Immature natural killer cell (primary cell): ENCODE measurements around the gene GPAT3. TPM values are rescaled to one million over a fixed set of nuclear protein-coding genes. Genes with fewer than 3 reads are reported as not detected.

Experiments used
- DNase-seq, 3 donors: peaks; one replicate each; pipeline ENCODE4 v3.0.0; 2022; ENCODE audit warnings: mixed read lengths in 1 of 3
- H3K27ac Mint-ChIP-seq, 6 donors: one replicate each; pipeline ENCODE4 v1.8.0; 2020; ENCODE audit warnings: mixed read lengths in 6 of 6, mild to moderate bottlenecking in 5 of 6, inconsistent platforms in 4 of 6, moderate library complexity in 3 of 6
- H3K27me3 Mint-ChIP-seq, 3 donors: one replicate each; pipeline ENCODE4 v1.8.0; 2020 to 2021; ENCODE audit warnings: low read depth in 3 of 3, mild to moderate bottlenecking in 3 of 3, mixed read lengths in 3 of 3, moderate library complexity in 3 of 3, inconsistent platforms in 1 of 3
- H3K36me3 Mint-ChIP-seq, 3 donors: one replicate each; pipeline ENCODE4 v1.8.0; 2020; ENCODE audit warnings: mixed read lengths in 3 of 3, inconsistent platforms in 2 of 3, mild to moderate bottlenecking in 2 of 3
- H3K4me1 Mint-ChIP-seq, 2 donors: one replicate each; pipeline ENCODE4 v1.8.0; 2020; ENCODE audit warnings: inconsistent platforms in 2 of 2, mild to moderate bottlenecking in 2 of 2, mixed read lengths in 2 of 2, moderate library complexity in 1 of 2
- H3K4me3 Mint-ChIP-seq, 5 donors: one replicate each; pipeline ENCODE4 v1.8.0; 2020; ENCODE audit warnings: mild to moderate bottlenecking in 5 of 5, mixed read lengths in 5 of 5, inconsistent platforms in 3 of 5, moderate library complexity in 3 of 5
- H3K9me3 Mint-ChIP-seq, 6 donors: one replicate each; pipeline ENCODE4 v1.8.0; 2020; ENCODE audit warnings: mild to moderate bottlenecking in 6 of 6, mixed read lengths in 6 of 6, inconsistent platforms in 4 of 6, moderate library complexity in 3 of 6
- polyA plus RNA-seq, 3 donors: library from polyadenylated mRNA; unstranded; fragments of 300-500 nt; fragmentation: Illumina TruSeq; gene quantifications; one replicate each; pipeline ENCODE4 v1.2.3, GENCODE V29; 2021

GPAT3 gene
- polyA plus RNA-seq, 3 donors from 2014 or later = 0.56 to 2.1 TPM; not detected in 1

DNA sequence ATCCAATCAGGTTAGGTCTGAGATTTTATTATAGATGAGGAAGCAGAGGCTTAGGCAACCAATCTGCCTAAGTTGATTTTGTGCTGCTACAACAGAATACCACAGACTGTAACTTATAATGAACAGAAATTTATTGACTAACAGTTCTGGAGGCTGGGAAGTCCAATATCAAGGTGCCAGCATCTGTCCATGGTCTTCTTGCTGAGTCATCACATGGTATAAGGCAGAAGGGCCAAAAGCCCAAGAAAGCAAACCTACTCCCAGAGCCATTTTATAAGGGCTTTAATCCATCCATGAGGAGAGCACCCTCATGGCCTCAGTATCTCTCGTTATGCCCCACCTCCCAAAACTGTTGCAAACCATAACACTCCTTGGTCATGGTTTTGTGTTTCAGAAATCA, 55.8 kb downstream of the GPAT3 start:
- no peak overlapping the region for H3K27ac Mint-ChIP-seq
- H3K36me3 Mint-ChIP-seq = peaks cover 0 to 3% (median 0%) of the 10 kb centered on the region in 3 donors
- H3K4me1 Mint-ChIP-seq = no peaks in the 10 kb centered on the region
- H3K9me3 Mint-ChIP-seq = no peaks in the 10 kb centered on the region
- peaks cover 0 to 4% (median 0%) of the 10 kb centered on the region in 3 donors for H3K27me3 Mint-ChIP-seq
- no peak overlapping the region for H3K4me3 Mint-ChIP-seq
- DNase-seq = no peak

DNA sequence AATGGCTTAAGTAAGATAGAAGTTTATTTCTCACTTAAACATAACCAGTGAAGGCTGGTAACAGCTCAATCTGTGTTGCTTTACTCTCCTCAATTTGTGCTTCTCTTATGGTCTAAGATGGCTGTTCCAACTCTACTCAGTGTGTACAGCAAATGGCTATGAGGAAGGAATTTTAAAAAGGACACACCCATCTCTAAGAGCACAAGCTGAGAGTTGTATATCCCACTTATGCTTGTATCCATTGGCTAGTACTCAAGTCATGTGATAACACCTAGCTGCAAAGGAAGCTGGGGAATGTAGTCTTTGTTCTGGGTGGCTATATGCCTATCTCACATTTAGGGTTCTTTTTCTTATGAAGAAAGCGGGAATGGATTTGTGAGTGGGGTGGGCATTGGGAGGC, 63.3 kb downstream of the GPAT3 start:
- no peak for DNase-seq
- Mint-ChIP-seq H3K4me3 (no peak overlapping the region), H3K9me3 (no peaks in the 10 kb centered on the region), H3K36me3 (peaks cover 0 to 3% (median 0%) of the 10 kb centered on the region in 3 donors), H3K27me3 (peaks cover 0 to 6% (median 2%) of the 10 kb centered on the region in 3 donors), H3K27ac (no peak overlapping the region), H3K4me1 (no peaks in the 10 kb centered on the region)

DNA sequence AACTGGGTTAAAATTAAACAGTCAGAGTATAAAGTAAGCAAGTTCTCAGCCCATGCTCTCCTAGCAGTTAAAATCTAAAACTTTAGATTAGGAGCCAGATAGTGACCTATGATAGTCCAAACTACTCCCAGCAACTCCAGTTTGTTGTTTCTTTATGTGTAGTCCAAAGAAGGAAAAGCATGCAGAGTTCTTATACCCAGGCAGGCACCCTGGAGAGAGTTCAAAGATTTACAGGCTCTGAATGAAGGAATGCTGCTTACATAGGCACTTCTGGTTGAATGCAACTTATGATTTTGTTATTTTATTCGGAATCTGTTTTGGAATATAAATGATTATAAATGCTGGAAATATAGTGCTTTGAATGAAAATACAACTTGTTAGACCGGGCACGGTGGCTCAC, 67.2 kb downstream of the GPAT3 start:
- Mint-ChIP-seq H3K4me3 (no peak overlapping the region), H3K27ac (no peak overlapping the region)

DNA sequence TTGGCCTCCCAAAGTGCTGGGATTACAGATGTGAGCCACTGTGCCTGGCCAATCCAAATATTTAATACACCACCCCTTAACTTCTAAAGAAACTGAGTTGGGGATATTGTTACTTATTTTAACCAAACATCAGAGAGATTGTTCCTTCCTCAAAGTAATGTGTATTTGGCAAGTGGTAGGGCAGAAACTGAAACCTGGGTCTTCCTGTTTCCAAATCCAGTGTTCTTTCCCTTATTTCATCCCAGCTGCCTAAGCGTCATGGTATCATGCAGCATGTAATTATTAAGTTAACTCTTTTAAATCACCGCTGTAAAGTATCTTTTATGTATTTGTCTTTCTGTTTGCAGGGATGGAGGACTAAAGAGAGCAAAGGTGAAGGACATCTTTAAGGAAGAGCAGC, 68.4 kb downstream of the GPAT3 start:
- no peaks in the 10 kb centered on the region for H3K36me3 Mint-ChIP-seq
- no peaks in the 10 kb centered on the region for H3K9me3 Mint-ChIP-seq
- H3K27me3 Mint-ChIP-seq = peaks cover 0 to 10% (median 1%) of the 10 kb centered on the region in 3 donors
- H3K4me1 Mint-ChIP-seq = no peaks in the 10 kb centered on the region
- H3K4me3 Mint-ChIP-seq = no peak overlapping the region
- DNase-seq = no peak
- no peak overlapping the region for H3K27ac Mint-ChIP-seq

More for the DNA sequence above, 67.2 kb downstream of the GPAT3 start:
- Mint-ChIP-seq H3K36me3 (no peaks in the 10 kb centered on the region), H3K9me3 (no peaks in the 10 kb centered on the region), H3K27me3 (peaks cover 0 to 10% (median 1%) of the 10 kb centered on the region in 3 donors), H3K4me1 (no peaks in the 10 kb centered on the region)
- DNase-seq = no peak

DNA sequence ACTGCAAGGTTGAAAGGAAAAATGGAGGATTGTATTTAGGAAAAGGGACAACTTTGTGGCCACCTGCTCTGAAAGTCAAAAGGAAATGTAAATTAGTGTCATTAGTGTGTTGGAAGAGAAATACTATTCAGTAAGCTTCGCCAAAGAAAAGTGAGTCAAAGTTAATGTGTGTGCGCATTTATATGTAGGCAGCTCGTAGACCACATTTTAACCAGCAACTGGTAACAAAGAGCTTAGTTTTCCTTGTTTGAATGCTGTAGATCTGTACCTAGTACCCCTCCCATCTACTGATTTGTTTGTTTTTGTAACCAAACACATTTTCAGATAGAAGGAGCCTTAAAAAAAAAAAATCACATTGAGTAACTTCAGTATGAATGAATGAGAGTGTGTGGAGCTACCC, 69.3 kb downstream of the GPAT3 start:
- Mint-ChIP-seq H3K4me3 (no peak overlapping the region), H3K36me3 (no peaks in the 10 kb centered on the region), H3K27me3 (peaks cover 0 to 8% (median 1%) of the 10 kb centered on the region in 3 donors), H3K27ac (no peak overlapping the region), H3K9me3 (peaks cover 0 to under 1% (median 0%) of the 10 kb centered on the region in 6 donors), H3K4me1 (no peaks in the 10 kb centered on the region)
- no peak for DNase-seq

DNA sequence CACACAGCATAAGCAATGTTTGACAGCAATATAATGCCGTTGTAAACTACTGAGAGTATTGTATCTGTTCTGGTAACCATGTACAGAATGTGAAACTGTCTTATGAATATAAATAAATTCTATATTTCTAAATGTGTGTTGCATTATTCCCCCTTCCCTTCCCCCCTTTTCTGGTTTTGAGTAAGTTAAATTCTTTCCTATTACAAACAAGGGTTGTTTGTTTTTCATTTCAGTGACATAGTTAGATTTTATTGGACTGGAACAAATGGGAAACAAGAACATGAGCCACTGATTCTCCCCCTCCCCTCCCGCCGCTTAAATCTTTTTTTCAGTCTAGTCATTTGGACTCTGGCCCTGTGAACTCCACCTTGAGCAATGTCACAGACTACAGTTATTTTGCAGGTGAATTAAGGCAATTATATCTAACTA, 69.8 kb downstream of the GPAT3 start:
- peaks cover 0 to 8% (median 1%) of the 10 kb centered on the region in 3 donors for H3K27me3 Mint-ChIP-seq
- H3K4me1 Mint-ChIP-seq = no peaks in the 10 kb centered on the region
- H3K27ac Mint-ChIP-seq = no peak overlapping the region
- no peaks in the 10 kb centered on the region for H3K36me3 Mint-ChIP-seq
- no peak overlapping the region for H3K4me3 Mint-ChIP-seq
- DNase-seq = no peak
- H3K9me3 Mint-ChIP-seq = peaks cover 0 to 5% (median 0%) of the 10 kb centered on the region in 6 donors

DNA sequence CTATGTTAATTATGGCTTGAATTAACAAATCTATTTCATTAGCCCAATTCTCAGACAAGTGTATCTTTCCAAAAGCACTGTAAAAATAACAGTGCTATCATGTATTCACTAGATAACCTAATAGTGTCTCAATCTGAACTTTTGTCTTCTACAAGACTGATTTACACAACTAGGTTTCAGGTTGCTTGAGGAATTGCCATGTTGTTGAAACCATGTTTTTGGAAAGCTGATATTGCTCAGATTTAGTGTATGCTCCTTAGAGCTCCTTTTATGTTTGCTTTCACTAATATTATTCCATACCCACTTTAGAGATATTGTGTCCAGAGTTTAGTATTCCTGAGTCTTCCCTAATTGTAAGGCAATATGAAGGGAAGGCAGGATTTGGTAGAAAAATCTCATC, 70.6 kb downstream of the GPAT3 start:
- no peaks in the 10 kb centered on the region for H3K4me1 Mint-ChIP-seq
- no peak overlapping the region for H3K27ac Mint-ChIP-seq
- H3K27me3 Mint-ChIP-seq = peaks cover 0 to 8% (median 1%) of the 10 kb centered on the region in 3 donors
- H3K36me3 Mint-ChIP-seq = no peaks in the 10 kb centered on the region
- peaks cover 0 to 5% (median 3%) of the 10 kb centered on the region in 6 donors for H3K9me3 Mint-ChIP-seq
- DNase-seq = no peak
- H3K4me3 Mint-ChIP-seq = no peak overlapping the region

DNA sequence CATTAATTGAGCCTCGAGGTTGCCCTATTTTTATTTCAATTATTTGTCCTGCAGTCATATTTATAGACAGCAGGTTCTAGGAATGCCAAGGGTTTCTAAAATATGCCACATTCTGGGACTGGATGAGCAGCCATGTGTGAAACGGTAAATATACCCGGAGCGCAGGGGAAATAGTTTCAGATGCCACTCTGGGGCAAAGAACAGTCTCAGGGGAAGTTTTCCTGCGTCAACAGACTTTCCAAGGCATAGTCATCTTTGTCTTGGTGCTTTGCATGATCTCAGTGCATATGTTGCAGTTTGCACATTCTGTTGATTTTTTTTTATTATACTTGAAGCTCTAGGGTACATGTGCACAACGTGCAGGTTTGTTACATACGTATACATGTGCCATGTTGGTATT, 71.0 kb downstream of the GPAT3 start:
- Mint-ChIP-seq H3K9me3 (peaks cover 0 to 8% (median 4%) of the 10 kb centered on the region in 6 donors), H3K27ac (no peak overlapping the region), H3K27me3 (peaks cover 0 to 8% (median 3%) of the 10 kb centered on the region in 3 donors), H3K4me1 (no peaks in the 10 kb centered on the region), H3K4me3 (no peak overlapping the region), H3K36me3 (no peaks in the 10 kb centered on the region)
- DNase-seq = no peak

DNA sequence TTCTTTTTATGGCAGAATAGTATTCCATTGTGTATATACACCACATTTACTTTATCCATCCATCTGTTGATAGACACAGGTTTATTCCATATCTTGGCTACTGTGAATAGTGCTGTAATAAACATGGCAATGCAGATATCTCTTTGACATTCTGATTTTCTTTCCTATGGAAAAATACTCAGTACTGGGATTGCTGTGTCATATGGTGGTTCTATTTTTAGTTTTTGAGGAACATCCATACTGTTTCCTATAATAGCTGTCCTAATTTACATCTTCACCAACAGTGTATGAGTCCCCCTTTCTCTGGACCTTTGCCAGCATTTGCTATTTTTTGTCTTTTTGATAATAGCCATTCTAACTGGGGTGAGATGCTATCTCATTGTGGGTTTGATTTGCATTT, 73.5 kb downstream of the GPAT3 start:
- no peak overlapping the region for H3K27ac Mint-ChIP-seq
- H3K4me1 Mint-ChIP-seq = no peaks in the 10 kb centered on the region
- H3K9me3 Mint-ChIP-seq = peaks cover 15 to 27% (median 19%) of the 10 kb centered on the region in 6 donors
- H3K36me3 Mint-ChIP-seq = peaks cover 0 to 10% (median 9%) of the 10 kb centered on the region in 3 donors
- no peak overlapping the region for H3K4me3 Mint-ChIP-seq
- no peak for DNase-seq
- H3K27me3 Mint-ChIP-seq = peaks cover 0 to 11% (median 4%) of the 10 kb centered on the region in 3 donors

DNA sequence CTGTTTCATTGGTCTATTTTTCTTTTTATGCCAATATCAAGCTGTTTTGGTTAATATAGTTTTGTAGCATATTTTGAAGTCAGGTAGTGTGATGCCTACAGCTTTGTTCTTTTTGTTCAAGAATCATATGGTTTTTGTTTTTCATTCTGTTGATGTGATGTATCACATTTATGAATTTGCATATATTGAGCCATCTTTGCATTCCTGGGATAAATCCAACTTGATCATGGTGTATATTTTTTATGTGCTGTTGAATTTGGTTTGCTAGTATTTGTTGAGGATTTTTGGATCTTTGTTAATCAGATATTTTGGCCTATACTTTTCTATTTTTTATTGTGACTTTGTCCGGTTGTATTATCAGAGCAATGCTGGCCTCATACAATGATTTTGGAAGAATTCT, 74.8 kb downstream of the GPAT3 start:
- H3K4me1 Mint-ChIP-seq = no peaks in the 10 kb centered on the region
- H3K27me3 Mint-ChIP-seq = peaks cover 0 to 15% (median 4%) of the 10 kb centered on the region in 3 donors
- no peak overlapping the region for H3K27ac Mint-ChIP-seq
- H3K9me3 Mint-ChIP-seq = peaks cover 18 to 33% (median 25%) of the 10 kb centered on the region in 6 donors
- no peak overlapping the region for H3K4me3 Mint-ChIP-seq
- no peak for DNase-seq
- peaks cover 0 to 14% (median 10%) of the 10 kb centered on the region in 3 donors for H3K36me3 Mint-ChIP-seq

DNA sequence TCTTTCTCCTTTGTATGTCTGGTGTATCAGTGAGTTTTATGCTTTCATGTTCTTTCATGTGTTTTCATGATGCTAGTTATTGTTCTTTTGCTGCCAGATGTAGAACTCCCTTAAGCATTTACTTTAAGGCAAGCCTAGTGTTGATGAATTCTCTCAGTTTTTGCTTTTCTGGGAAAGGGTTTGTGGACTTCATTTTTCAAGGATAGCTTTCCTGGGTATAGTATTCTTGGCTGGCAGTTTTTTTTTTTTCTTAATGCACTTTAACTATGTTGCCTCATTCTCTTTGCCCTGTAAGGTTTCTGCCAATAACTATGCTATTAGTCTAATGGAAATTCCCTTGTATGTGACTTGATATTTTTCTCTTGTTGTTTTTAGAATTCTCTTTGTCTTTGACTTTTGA, 77.1 kb downstream of the GPAT3 start:
- no peak for DNase-seq
- no peak overlapping the region for H3K27ac Mint-ChIP-seq

DNA sequence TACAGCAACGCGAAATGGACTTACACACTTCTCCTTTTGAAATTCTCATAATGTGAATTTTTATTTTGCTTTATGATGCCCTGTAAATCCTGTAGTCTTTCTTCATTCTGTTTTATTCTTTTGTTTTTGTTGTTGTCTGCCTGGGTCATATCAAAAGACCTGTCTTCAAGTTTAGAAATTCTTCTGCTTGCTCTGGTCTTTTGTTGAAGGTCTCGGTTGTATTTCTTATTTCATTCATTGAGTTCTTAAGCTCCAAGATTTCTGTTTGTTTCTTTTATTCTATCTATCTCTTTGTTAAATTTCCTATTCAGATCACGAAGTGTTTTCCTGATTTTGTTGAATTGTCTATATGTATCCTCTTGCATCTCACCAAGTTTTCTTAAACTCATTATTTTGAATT, 78.1 kb downstream of the GPAT3 start:
- peaks cover 0 to 14% (median 10%) of the 10 kb centered on the region in 3 donors for H3K36me3 Mint-ChIP-seq
- peaks cover 18 to 33% (median 25%) of the 10 kb centered on the region in 6 donors for H3K9me3 Mint-ChIP-seq
- no peak for DNase-seq
- H3K4me1 Mint-ChIP-seq = no peaks in the 10 kb centered on the region
- H3K27ac Mint-ChIP-seq = no peak overlapping the region
- peaks cover 0 to 9% (median 4%) of the 10 kb centered on the region in 3 donors for H3K27me3 Mint-ChIP-seq
- H3K4me3 Mint-ChIP-seq = no peak overlapping the region

More for the DNA sequence above, 77.1 kb downstream of the GPAT3 start:
- Mint-ChIP-seq H3K36me3 (peaks cover 0 to 14% (median 10%) of the 10 kb centered on the region in 3 donors), H3K9me3 (peaks cover 18 to 33% (median 25%) of the 10 kb centered on the region in 6 donors), H3K4me3 (no peak overlapping the region), H3K4me1 (no peaks in the 10 kb centered on the region), H3K27me3 (peaks cover 0 to 9% (median 4%) of the 10 kb centered on the region in 3 donors)

DNA sequence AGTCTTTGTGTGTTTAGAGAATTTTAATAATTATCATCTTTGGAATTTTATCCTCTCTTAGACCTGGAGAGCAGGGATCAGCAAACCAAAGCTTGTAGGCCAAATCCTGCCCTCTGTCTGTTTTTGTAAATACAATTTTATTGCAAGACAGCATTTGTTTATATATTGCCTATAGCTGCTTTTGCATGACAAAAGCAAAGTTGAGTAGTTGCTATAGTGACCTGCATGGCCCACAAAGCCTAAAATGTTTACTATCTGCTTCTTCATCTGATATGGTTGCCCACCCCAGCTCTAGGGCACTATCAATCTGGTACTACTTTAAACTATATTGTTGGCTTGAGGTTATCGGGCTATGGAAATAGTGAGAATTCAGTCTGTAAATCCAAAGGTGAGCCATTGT, 80.3 kb downstream of the GPAT3 start:
- no peak overlapping the region for H3K4me3 Mint-ChIP-seq
- peaks cover 18 to 33% (median 22%) of the 10 kb centered on the region in 6 donors for H3K9me3 Mint-ChIP-seq
- H3K4me1 Mint-ChIP-seq = no peaks in the 10 kb centered on the region
- no peak overlapping the region for H3K27ac Mint-ChIP-seq
- H3K36me3 Mint-ChIP-seq = peaks cover 0 to 14% (median 10%) of the 10 kb centered on the region in 3 donors
- H3K27me3 Mint-ChIP-seq = peaks cover 0 to 17% (median 6%) of the 10 kb centered on the region in 3 donors
- no peak for DNase-seq

DNA sequence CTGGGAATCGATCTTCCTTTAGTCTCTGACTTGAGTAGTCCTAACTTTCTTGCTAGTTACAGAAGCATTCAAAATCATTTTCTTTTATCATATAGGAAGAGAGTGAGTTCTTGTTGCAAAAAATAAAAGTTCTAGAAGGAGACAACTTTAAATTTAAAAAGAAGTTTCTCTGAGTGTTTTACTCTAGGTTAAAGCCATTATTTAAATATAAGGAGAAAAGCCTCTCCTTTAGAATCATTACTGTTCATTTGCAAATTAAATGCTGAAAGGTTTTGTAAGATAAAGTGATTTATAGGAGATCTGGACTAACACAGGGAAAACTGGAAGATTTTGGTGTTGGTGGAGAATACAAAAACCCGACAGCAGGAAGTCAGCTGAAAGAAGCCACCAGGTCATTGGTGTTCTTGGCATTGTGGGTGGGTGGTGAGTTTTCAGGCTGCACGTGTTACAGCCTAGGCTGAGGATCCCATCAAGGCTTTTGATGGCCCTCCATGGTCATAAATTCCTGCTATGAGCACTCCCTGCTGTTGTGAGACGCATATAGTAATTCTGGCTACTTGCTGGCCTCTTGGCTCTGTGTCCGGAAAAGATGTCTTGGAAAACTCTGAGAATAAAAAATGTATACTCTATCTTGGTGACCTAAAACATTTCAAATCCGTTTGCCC, 81.6 kb downstream of the GPAT3 start:
- H3K36me3 Mint-ChIP-seq = peaks cover 0 to 21% (median 13%) of the 10 kb centered on the region in 3 donors
- no peaks in the 10 kb centered on the region for H3K4me1 Mint-ChIP-seq
- H3K27me3 Mint-ChIP-seq = peaks cover 0 to 17% (median 3%) of the 10 kb centered on the region in 3 donors
- peaks cover 20 to 34% (median 30%) of the 10 kb centered on the region in 6 donors for H3K9me3 Mint-ChIP-seq
- H3K27ac Mint-ChIP-seq = no peak overlapping the region
- H3K4me3 Mint-ChIP-seq = no peak overlapping the region
- no peak for DNase-seq
